ENCODE data around the gene STARD7.
"Not testable (repeated sequence)": the region's sequence is repeated elsewhere in the genome, so short reads cannot be mapped to it uniquely, and the experiment has no call there.

Gene STARD7

GRCh38 chr2:96160366-96160765, 48.3 kb downstream of the STARD7 start:
- DNase-seq, result not testable (repeated sequence)

GRCh38 chr2:96159084-96159830, 49.4 kb downstream of the STARD7 start:
- DNase-seq, result no peak

- no peak for DNase-seq
Observed at GRCh38 chr2:96158554-96158940, 50.1 kb downstream of the STARD7 start.

GRCh38 chr2:96157649-96158553, 50.7 kb downstream of the STARD7 start:
- DNase-seq, result no peak

GRCh38 chr2:96156926-96157648, 51.5 kb downstream of the STARD7 start:
- DNase-seq, result no peak

- DNase-seq, result no peak
Observed at GRCh38 chr2:96156011-96156820, 52.4 kb downstream of the STARD7 start.

GRCh38 chr2:96154506-96155380, 53.9 kb downstream of the STARD7 start:
- no peak for DNase-seq

- DNase-seq, result no peak
Observed at GRCh38 chr2:96153991-96154431, 54.6 kb downstream of the STARD7 start.

- DNase-seq, result no peak
Observed at GRCh38 chr2:96153291-96153713, 55.3 kb downstream of the STARD7 start.

- DNase-seq, result no peak
Observed at GRCh38 chr2:96152304-96153161, 56.1 kb downstream of the STARD7 start.

GRCh38 chr2:96151595-96152303, 56.9 kb downstream of the STARD7 start:
- DNase-seq, result no peak

DNA sequence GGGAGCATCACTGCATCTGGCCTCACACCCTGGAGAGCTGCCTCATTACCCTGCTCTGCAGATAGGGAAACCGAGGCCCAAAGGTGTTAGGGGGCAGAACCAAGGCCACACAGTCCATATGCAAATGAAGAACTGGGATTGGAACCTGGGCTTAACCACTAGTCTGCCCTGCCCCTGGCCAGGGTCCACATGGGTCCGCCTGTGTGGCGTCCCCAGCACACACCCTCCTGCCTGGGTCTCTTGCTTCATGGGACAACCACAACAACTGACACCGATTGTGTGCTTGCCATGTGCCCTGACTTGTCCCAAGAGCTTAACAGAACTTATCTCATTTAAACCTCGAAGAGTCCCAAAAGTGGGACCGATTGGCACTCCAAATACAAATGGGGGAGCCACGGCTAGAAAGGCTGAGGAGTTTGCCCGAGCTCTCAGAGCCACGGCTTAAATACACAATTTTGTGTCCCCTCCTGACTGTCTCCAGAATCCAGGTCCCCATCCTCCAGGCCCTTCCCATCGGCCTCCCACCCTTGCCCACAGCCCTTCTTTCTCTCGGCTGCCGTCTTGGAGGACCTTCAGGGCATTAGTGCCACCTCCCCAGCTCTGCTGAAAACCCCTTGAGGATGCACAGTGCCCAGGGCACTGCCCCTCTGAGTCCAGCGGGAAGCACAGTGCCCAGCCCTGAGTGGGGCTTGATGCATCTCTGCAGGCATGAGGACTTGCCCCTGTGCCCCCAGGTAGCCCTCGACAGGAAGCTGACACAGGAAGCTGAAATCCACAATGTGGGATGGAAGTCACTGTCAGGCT, 57.6 kb downstream of the STARD7 start:
- no peak for DNase-seq

- DNase-seq, result no peak
Observed at GRCh38 chr2:96150007-96150640, 58.5 kb downstream of the STARD7 start.

GRCh38 chr2:96148410-96149217, 60.0 kb downstream of the STARD7 start:
- DNase-seq, result no peak

DNA sequence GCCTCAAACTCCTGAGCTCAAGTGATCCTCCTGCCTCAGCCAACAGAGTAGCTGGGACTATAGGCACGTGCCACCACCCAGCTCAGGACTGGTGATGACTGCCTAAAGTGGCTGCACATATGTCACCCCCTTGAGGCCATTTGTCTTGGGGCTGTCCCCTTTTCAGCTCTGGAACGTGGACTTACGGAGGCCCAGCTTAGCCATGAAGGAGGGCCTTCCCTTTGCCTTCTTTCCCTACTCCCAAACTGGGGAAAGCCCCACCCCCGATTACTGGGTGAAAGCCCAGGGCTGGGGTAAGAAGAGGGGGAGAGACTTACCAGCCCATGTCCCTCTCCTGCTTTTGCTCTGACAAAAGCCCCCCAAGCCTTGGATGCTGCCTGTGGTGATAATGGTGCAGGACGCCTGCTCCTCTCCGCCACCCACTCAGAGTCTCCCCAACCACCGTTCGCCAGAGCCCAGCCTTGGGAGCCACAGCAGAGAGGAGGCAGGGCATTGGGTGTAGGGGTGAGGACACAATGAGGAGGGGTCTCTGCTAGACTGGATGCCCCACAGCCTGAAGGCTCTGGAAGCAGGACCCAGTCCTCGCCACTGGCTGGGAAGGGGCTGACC, 60.9 kb downstream of the STARD7 start:
- DNase-seq, result no peak

DNA sequence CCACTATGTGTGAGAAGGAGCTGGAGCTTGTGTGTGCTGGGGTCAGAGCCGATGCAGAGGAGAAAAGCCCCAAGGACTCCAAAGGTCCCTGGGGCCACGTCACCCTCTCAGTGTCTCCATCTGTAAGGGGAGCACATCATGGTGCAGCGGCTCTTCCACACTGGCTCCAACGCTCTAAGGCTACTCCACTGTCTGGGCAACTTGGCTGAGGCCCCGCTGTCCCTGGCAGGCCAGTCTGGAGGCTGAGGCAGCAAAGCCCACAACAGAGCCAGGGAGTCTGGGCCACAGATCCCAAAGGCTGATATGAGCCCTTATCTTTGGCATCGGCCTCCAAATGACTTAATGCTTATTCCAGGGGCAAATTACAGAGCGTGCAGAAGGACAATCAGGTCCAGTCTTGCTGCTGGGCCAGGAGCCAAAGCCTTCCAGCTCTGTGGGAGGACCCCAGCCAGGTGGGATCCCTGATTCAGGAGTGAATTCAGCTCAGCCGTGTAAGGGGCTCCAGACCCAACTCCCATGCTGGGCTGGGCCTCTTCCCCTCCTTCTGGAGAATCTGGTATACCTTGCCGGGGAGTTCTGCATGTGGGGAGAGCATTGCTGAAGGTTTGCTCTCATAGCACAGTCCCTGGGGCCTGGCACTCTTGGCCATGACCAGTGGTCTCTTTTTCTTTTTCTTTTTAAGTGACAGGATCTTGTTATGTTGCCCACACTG, 61.6 kb downstream of the STARD7 start:
- no peak for DNase-seq

Measured in NCI-H1092 treated with DMSO at 0.1 percent for 48 hours (cell line).